Left renal cortex interstitium (tissue), 4 donors: Measurements from ENCODE around the gene TRIM56. TPM values are rescaled to one million over a fixed set of nuclear protein-coding genes. Genes with fewer than 3 reads are reported as not detected.
"Not testable (repeated sequence)": the region's sequence is repeated elsewhere in the genome, so short reads cannot be mapped to it uniquely, and the experiment has no call there.

Experiments used
- DNase-seq, 4 donors: peaks; one replicate each; pipeline ENCODE4 v3.0.0-alpha.2; 2013; ENCODE audit warnings: low read depth in 4 of 4, low spot score in 2 of 4, missing footprints in 1 of 4
- polyA plus RNA-seq, 4 donors: library from polyadenylated mRNA; unstranded; fragments of 120-200 nt; gene quantifications; one replicate each; pipeline ENCODE4 v1.2.1, GENCODE V29; 2013; ENCODE audit not compliant: insufficient read length in 4 of 4

TRIM56 gene
- polyA plus RNA-seq, 4 donors, result 14.3 to 23.1 (median 17.8) TPM

DNA sequence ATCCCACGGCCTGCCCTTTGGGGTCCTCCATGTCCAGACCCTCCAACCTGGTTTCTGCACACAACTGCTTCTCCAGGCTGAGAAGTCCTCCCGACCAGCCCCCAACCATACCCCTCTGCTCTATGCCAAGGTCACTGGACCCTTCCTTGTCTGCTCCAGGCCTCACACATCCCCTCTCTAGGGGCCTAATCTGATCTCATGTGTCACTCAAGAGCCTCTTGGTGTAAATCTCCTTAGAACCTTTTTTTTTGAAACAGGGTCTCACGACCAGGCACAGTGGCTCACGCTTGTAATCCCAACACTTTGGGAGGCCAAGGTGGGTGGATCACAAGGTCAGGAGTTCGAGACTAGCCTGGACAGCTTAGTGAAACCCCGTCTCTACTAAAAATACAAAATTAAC lies 24.1 kb downstream of the TRIM56 start:
- DNase-seq, result no peak

DNA sequence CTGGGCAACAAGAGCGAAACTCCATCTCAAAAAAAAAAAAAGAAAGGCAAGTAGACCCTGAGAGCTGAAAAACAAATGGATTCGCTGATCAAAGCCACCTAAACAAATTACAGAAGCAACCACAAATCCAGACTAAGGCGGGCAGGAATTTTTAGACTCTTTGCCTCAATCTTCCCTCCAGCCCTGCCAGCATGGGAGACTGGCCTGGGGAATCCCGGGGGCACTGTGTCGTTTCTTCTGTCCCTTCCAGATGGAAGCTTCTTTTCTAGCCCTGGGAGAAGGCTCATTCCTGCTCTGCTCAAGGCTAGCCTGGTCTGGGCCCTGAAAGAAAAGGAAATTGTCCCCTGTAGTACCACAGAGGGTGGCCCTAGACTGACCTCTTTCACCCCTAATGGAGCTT lies 26.0 kb downstream of the TRIM56 start:
- DNase-seq, result no peak

DNA sequence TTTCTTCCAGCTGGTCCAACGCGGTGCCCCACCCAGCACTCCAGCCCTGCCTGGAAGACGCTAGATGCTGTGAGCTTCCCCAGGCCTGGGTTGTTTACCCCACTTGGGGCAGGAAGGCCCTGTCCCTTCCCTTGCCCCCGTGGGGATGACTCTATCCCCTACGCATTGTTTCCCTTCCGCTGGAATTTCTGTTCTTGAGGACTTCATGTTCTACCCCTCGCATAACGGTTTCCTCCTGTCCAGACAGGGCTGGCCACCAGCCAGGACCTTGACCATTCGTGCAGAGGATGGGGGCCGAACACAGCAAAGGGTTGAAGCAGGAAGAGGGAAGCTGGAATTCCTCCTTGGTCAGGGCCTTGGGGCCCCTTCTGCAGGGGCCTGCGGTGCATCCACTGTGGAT lies 27.0 kb downstream of the TRIM56 start:
- DNase-seq, result no peak

DNA sequence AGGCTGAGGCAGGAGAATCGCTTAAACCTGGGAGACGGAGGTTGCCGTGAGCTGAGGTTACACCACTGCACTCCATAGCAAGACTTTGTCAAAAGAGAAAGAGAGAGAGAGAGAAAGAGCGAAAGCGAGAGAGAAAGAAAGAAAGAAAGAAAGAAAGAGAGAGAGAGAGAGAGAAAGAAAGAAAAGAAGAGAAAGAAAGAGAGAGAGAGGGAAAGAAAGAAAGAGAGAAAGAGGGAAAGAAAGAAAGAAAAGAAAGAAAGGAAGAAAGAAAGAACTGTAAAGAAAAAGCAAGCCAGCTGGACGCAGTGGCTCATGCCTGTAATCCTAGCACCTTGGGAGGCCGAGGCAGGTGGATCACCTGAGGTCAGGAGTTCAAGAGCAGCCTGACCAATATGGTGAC lies 27.9 kb downstream of the TRIM56 start:
- DNase-seq, result not testable (repeated sequence)

DNA sequence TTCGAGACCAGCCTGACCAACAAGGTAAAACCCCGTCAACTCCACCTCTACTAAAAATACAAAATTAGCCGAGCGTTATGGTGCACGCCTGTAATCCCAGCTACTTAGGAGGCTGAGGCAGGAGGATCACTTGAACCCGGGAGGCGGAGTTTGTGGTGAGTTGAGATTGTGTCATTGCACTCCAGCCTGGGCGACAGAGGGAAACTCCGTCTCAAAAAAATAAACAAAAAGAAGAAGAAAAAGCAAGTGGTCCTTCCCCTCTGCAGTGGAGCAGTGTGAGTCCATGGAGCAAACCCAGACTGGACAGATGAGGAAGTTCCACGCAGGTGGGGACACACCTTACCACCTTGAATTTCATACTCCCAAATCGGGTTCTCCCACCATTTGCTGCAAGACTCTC lies 28.6 kb downstream of the TRIM56 start:
- no peak for DNase-seq

DNA sequence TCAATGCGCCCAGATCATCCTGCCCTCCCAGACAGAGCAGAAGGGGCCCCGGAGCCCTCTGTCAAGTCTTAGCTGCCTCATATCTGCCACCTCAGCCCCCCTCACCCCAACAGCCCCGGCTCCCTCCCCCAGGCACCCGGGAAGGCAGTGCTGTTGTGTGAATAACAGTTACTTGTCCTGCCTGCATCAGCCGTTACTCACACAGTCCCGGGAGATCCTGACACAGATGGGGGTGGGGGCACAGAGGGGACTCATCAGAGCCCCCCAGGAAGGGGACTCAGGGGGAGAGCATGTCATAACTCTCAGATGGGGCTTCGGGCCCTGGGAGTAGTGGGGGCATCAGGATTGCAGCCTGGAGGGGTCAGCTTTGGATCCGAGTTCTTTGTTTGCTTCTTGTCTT lies 29.2 kb downstream of the TRIM56 start:
- no peak for DNase-seq

DNA sequence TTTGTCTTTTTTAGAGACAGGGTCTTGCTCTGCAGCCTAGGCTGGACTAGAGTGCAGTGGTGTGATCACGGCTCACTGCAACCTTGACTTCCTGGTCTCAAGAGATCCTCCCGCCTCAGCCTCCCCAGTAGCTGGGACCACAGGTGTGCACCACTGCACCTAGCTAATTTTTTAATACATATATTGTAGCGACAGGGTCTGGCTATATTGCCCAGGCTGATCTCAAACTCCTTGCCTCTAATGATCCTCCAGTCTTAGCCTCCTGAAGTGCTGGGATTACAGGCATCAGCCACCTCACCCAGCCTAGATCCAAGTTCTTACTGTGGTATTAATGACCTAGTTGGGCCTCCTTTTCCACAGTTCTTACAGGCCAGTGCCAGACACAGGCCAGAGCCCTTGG lies 29.9 kb downstream of the TRIM56 start:
- no peak for DNase-seq

DNA sequence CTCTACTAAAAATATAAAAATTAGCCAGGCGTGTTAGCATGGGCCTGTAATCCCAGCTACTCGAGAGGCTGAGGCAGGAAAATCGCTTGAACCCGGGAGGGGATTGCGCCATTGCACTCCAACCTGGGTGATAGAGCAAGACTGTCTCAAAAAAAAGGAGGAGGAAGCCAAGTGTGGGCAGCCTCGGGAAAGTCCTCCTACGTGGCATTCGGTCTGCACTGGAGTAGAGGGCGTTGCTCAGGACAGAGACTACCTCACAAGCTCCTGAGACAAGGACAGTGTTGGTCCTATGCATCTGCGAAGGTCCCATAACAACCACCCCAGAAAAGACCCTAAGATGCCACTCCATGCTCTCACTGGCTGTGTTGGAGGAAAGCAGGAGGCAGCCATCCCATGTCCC lies 31.6 kb downstream of the TRIM56 start:
- no peak for DNase-seq

DNA sequence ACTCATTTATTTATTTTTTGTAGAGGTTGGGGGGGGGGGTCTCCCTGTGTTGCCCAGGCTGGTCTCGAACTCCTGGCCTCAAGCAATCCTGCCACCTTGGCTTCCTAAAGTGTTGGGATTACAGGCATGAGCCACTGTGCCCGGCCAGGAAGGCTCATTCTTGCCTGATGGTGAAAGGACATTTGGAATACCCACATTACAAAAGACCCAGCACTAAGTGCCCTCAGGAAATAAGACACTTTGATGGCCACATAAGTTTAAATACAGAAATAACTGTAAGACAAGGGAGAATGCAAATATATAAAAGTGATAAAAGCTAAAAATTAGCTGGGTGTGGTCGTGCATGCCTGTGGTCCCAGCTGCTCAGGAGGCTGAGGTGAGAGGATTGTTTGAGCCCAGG lies 33.6 kb downstream of the TRIM56 start:
- DNase-seq, result no peak

DNA sequence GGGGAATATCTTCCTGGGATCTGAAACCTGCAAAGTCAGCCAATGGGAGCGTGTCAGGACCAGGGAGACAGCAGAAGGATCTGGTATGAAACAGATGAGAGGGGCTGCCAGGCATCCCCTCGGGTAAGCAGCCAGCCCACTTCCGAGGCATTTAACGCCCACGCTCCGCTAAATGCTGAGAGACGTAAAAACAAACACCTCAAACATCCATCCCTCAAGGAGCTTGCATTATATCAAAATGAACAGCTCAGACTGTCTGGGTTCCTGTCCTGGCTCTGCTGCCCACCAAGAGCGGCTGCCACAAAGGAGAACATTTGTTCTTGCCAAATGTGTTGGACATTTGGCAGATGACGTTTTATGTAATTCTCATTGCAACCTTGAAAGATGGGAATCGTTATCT lies 34.6 kb downstream of the TRIM56 start:
- no peak for DNase-seq

DNA sequence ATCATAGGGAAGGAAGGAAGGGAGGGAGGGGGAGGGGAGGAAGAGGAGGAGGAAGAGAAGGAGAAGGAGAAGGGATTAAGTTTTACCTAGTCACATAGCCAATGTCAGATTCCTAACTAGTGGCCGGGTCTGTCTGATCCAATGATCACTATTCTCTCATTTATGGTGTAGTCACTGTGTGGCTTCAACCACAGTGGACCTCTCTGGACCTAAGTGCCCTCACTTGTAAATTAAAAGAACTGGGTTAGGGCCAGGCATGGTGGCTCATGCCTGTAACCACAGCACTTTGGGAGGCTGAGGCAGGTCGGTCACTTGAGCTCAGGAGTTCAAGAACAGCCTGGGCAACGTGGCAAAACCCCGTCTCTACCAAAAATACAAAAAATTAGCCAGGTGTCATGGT lies 35.0 kb downstream of the TRIM56 start:
- DNase-seq, result no peak

DNA sequence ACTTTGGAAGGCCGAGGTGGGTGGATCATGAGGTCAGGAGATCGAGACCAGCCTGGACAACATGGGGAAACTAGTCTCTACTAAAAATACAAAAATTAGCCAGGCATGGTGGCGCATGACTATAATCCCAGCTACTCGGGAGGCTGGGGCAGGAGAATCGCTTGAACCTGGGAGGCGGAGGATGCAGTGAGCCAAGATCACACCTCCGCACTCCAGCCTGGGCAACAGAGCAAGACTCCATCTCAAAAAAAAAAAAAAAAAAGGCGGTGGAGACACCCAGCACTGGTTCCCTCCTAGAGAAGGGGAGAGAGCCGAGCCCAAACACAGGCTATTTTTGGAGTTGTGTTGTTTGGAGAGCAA lies 36.3 kb downstream of the TRIM56 start:
- not testable (repeated sequence) for DNase-seq

DNA sequence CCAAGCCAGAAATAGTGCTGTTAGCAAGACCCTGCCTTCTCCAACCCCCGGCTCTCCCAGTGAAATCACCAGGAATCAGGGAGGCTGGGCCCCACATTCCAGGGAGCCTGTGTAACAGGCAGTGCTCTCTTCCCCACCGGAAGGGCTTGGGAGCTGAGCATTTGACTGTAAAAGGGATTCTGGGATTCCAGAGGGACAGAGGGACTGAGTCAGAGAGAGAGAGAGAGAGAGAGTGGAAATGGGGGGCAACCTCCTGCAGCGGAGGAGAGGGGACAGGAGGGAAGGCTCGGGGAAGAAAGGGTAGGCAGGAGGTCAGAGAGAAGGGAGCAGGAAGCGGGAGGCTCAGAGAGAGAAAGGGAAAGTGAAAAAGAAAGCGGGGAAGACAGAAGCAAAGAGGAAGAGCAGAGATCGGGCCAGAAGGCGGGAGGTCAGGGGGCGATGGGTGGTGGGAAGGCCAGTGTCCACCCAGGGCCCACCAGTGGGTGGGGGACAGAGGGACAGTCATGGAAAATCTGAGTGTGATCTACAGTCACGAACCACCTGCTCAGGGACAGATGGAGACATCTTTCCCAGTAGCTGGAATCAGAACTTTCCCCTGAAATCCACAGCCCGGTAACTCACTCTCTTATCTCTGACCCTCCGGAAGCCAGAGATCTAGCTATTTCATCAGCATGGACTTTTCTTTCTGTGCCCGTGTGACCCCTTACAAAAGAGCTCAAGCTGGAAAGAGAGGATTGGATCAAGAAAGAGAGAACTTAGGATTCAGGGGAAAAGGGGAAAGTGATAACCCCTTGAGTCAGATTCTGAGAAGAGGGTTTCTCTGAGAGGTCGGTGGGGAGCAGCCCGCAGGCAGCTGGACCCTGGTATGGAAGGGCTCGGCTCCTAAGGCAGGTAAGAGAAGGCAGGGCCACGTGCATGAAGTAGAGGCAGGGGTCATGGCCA lies 37.0 kb downstream of the TRIM56 start:
- peak in 3 of 4 donors; percentile 65 to 81 (median 79) for DNase-seq

DNA sequence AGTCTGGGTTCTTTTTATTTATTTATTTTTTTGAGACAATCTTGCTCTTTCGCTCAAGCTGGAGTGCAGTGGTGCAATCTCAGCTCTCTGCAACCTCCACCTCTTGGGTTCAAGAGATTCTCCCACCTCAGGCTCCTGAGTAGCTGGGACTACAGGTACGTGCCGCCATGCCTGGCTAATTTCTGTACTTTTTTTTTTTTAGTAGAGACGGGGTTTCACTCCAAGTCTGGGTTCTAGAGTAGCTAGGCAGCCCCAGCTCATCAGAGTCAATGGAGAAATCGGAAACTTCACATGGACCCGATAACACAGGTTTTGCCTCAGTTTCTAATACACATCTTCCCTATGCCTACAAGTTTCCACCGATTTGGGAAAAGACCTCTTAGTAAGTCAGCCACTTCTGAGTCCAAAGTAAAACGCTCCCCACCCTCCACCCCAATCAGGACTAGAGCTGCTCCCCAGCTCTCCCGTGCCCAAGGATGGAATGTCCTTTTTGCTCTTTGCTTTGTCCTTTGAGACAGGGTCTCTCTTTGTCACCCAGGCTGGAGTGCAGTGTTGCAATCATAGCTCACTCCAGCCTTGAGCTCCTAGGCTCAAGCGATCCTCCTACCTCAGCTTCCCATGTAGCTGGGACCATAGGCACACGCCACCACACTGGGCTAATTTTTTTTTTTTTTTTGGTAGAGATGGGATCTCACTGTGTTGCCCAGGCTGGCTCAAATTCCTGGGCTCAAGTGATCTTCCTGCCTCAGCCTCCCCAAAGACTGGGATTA lies 37.8 kb downstream of the TRIM56 start:
- DNase-seq, result no peak

DNA sequence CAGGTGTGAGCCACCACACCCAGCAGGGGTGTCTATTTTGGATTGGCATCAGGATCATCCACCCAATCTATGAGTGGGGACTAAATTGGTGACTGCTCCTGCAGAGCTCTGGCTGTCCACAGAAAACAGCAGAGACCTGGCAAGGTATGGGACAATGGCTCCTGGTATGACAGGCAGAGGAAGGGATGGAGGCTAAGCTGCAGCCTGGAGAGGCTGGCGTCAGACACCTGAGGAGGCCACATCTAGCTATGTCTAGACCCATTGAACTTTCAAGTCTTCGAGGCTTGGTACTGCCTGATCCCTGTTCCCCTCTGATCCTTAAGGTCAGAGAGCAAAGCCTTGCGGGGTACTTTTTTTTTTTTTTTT lies 38.4 kb downstream of the TRIM56 start:
- DNase-seq, result no peak

DNA sequence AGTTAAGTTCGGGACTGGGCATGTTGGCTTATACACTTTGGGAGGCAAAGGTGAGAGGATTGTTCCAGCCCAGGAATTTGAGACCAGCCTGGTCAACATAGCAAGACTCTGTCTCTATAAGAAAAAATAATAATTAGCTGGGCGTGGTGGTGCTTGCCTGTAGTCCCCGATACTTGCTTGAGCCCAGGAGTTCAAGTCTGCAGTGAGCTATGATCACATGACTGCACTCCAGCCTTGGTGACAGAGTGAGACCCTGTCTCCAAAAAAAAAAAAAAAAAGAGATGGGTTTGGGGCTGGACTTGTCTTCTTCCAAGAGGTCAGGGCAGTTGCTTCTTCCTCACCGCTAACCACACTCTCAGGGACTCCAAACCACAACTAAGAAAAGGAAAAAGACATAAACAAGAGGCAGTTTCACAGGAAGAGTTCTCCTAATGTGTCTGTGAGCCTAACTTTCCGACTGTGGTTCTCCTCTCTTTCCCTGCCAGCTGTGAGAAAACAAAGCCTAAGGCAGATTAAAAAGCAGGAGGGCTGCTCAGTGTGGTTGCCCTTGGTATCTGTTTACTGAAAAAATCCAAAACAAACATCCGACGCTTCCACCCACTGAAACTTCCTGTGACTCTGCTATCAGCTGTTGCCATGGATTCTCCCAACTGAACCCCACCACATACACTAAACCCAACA lies 39.2 kb downstream of the TRIM56 start:
- no peak for DNase-seq

DNA sequence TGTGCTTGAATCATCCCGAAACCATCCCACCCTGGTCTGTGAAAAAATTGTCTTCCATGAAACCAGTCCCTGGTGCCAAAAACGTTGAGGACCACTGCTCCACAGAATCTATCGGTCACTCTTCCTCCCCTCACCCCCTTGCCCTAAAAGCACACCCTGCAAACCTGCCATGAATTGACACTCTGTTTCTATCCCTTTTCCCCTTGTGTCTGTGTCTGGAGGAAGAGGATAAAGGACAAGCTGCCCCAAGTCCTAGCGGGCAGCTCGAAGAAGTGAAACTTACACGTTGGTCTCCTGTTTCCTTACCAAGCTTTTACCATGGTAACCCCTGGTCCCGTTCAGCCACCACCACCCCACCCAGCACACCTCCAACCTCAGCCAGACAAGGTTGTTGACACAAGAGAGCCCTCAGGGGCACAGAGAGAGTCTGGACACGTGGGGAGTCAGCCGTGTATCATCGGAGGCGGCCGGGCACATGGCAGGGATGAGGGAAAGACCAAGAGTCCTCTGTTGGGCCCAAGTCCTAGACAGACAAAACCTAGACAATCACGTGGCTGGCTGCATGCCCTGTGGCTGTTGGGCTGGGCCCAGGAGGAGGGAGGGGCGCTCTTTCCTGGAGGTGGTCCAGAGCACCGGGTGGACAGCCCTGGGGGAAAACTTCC lies 40.8 kb downstream of the TRIM56 start:
- no peak for DNase-seq

DNA sequence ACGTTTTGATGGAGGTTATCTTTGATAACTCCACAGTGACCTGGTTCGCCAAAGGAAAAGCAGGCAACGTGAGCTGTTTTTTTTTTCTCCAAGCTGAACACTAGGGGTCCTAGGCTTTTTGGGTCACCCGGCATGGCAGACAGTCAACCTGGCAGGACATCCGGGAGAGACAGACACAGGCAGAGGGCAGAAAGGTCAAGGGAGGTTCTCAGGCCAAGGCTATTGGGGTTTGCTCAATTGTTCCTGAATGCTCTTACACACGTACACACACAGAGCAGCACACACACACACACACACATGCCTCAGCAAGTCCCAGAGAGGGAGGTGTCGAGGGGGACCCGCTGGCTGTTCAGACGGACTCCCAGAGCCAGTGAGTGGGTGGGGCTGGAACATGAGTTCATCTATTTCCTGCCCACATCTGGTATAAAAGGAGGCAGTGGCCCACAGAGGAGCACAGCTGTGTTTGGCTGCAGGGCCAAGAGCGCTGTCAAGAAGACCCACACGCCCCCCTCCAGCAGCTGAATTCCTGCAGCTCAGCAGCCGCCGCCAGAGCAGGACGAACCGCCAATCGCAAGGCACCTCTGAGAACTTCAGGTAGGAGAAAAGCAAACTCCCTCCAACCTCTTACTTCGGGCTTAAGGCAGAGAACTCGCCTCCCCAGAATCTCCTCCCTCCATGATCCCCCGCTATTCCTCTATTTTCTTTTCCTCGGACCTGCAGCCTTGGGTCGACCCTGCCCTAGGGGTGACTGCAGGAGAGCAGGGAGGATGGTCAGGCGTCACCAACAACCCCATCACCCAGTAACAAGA lies 41.6 kb downstream of the TRIM56 start, which contains the start of gene SERPINE1:
Gene SERPINE1 (plus strand): TSS at position 454 of the 809 bp plus-strand sequence. CDS start 1,290 bp downstream, outside the sequence.
- DNase-seq, result peak in 3 of 4 donors; percentile 70 to 87 (median 78)

DNA sequence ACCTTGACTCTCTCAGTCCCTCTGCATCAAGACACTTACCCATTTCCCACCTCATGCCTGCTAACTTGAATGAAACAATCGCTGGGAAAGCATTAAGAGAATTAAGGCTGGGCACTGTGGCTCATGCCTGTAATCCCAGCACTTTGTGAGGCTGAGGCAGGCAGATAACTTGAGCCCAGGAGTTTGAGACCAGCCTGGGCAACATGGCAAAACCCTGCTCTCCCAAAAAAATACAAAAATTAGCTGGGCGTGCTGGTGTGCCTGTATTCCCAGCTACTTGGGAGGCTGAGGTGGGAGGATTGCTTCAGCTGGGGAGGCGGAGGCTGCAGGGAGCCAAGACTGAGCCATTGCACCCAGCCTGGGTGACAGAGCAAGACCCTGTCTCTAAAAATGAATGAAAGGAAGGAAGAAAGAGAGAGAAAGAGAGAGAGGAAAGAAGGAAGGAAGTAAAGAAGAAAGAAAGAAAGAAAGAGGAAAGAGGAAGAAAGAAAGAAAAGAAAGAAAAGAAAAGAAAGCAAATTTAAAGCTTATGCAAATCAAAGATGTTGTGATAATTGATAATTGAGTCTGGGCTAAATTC lies 42.3 kb downstream of the TRIM56 start:
- no peak for DNase-seq
